Adipose tissue (tissue), 3 donors: ENCODE measurements around the gene FBLIM1. TPM values are rescaled to one million over a fixed set of nuclear protein-coding genes. Genes with fewer than 3 reads are reported as not detected.
"Not testable (repeated sequence)": the region's sequence is repeated elsewhere in the genome, so short reads cannot be mapped to it uniquely, and the experiment has no call there.

ENCODE experiments used
- H3K27ac ChIP-seq: one replicate; pipeline ENCODE4 v1.5.1; 2013; ENCODE audit warnings: low read depth, low read length
- WGBS, 3 donors: extraction: QIAGEN DNeasy Blood & Tissue Kit; methylation state at CpG; one replicate each; pipeline ENCODE4 v1.1.7; 2013; 5-methylcytosine and 5-hydroxymethylcytosine counted together
- polyA plus RNA-seq, 3 donors: library from polyadenylated mRNA; stranded (reverse); fragments of 200-250 nt; gene quantifications; one replicate each; pipeline ENCODE4 v1.2.3, GENCODE V29; 2013
- donor health status: healthy with polysubstance abuse.
- donor health status: Bipolar disorder and iron deficiency.
- donor health status: healthy.

The FBLIM1 gene
- polyA plus RNA-seq, 3 donors = 13.8 to 37.7 (median 26.1) TPM

- WGBS, 3 donors = 76 to 82% (median 80%) methylated on average over 13 of the region's 13 CpGs
These were observed 30.2 kb downstream of the FBLIM1 start for GRCh38 chr1:15788624-15789301.

GRCh38 chr1:15796086-15796462 is 37.5 kb downstream of the FBLIM1 start:
- WGBS, 3 donors = 88 to 90% (median 89%) methylated on average over 2 of the region's 2 CpGs
- H3K27ac ChIP-seq = no peak overlapping the region

More at GRCh38 chr1:15788624-15789301, 30.2 kb downstream of the FBLIM1 start:
- no peak overlapping the region for H3K27ac ChIP-seq

- 55 to 83% (median 77%) methylated on average over 14 of the region's 14 CpGs for WGBS, 3 donors
- H3K27ac ChIP-seq = no peak overlapping the region
These were observed 39.2 kb downstream of the FBLIM1 start for GRCh38 chr1:15797614-15798390.

GRCh38 chr1:15799004-15799867 is 40.6 kb downstream of the FBLIM1 start:
- no peak overlapping the region for H3K27ac ChIP-seq
- WGBS, 3 donors = 40 to 46% (median 45%) methylated on average over 9 of the region's 9 CpGs

- H3K27ac ChIP-seq = no peak overlapping the region
- 28 to 47% (median 47%) methylated on average over 22 of the region's 22 CpGs for WGBS, 3 donors
These were observed 41.6 kb downstream of the FBLIM1 start for GRCh38 chr1:15799928-15800835.

GRCh38 chr1:15802234-15802965 is 43.8 kb downstream of the FBLIM1 start:
- no peak overlapping the region for H3K27ac ChIP-seq
- WGBS, 3 donors = 76 to 81% (median 77%) methylated on average over 17 of the region's 17 CpGs

GRCh38 chr1:15803380-15803779 is 44.8 kb downstream of the FBLIM1 start:
- H3K27ac ChIP-seq = no peak overlapping the region
- 23 to 41% (median 40%) methylated on average over 4 of the region's 4 CpGs for WGBS, 3 donors

- WGBS, 3 donors = 87 to 90% (median 88%) methylated on average over 8 of the region's 8 CpGs
- H3K27ac ChIP-seq = no peak overlapping the region
These were observed 45.5 kb downstream of the FBLIM1 start for GRCh38 chr1:15804060-15804459.

GRCh38 chr1:15807121-15807520 is 48.5 kb downstream of the FBLIM1 start:
- 91 to 94% (median 93%) methylated on average over 10 of the region's 10 CpGs for whole genome bisulfite sequencing, 3 donors
- H3K27ac ChIP-seq = no peak overlapping the region

GRCh38 chr1:15807549-15807948 is 49.0 kb downstream of the FBLIM1 start, which contains the start of gene UQCRHL:
UQCRHL (minus strand) TSS chr1:15807649; CDS start chr1:15807649, 0 bp downstream.
- 87 to 94% (median 94%) methylated on average over 11 of the region's 11 CpGs for WGBS, 3 donors
- H3K27ac ChIP-seq = not testable (repeated sequence)

GRCh38 chr1:15808955-15809354 is 50.4 kb downstream of the FBLIM1 start:
- 93 to 95% (median 94%) methylated on average over 1 of the region's 1 CpG for WGBS, 3 donors
- H3K27ac ChIP-seq = no peak overlapping the region

- 41 to 61% (median 52%) methylated on average over 1 of the region's 1 CpG for WGBS, 3 donors
- no peak overlapping the region for H3K27ac ChIP-seq
These were observed 51.5 kb downstream of the FBLIM1 start for GRCh38 chr1:15810073-15810472.

GRCh38 chr1:15816674-15817073 is 58.1 kb downstream of the FBLIM1 start:
- WGBS, 3 donors = 69 to 91% (median 89%) methylated on average over 5 of the region's 5 CpGs
- no peak overlapping the region for H3K27ac ChIP-seq

- no peak overlapping the region for H3K27ac ChIP-seq
- 88 to 95% (median 92%) methylated on average over 3 of the region's 3 CpGs for WGBS, 3 donors
These were observed 61.9 kb downstream of the FBLIM1 start for GRCh38 chr1:15820478-15820877.

GRCh38 chr1:15825800-15826199 is 67.2 kb downstream of the FBLIM1 start:
- H3K27ac ChIP-seq = no peak overlapping the region

- 84 to 92% (median 87%) methylated on average over 6 of the region's 6 CpGs for WGBS, 3 donors
- no peak overlapping the region for H3K27ac ChIP-seq
These were observed 68.4 kb downstream of the FBLIM1 start for GRCh38 chr1:15826810-15827507.

GRCh38 chr1:15827567-15827966 is 69.0 kb downstream of the FBLIM1 start:
- H3K27ac ChIP-seq = not testable (repeated sequence)
- WGBS, 3 donors = 97% methylated on average over 15 of the region's 15 CpGs
